Ovary (tissue), 3 donors: ENCODE data around the gene PLA2G4F.

ENCODE experiments used
- CTCF ChIP-seq, 3 donors: fragments of 450-650 bp in 2 of 3; fragments of 200-600 bp in 1 of 3; IDR thresholded peaks; one replicate each; pipeline versions ENCODE4 v1.5.1 to v1.8.0; 2016 to 2022; ENCODE audit warnings: antibody characterized with exemption in 3 of 3, mild to moderate bottlenecking in 1 of 3
- EP300 ChIP-seq: sonication (generic); formaldehyde crosslinking; IDR thresholded peaks from one replicate; pipeline ENCODE4 v1.6.1; 2017; ENCODE audit warnings: antibody characterized with exemption
- POLR2A ChIP-seq: fragments of 450-650 bp; IDR thresholded peaks from one replicate; pipeline ENCODE4 v1.6.1; 2017; ENCODE audit warnings: antibody characterized with exemption, mild to moderate bottlenecking, moderate library complexity
- donor health status: DM: no; HTN: no; CAD: no.

- TF ChIP-seq CTCF (IDR thresholded peaks at IDR 0.05): no peak
- no peak for TF ChIP-seq POLR2A
- TF ChIP-seq EP300: no peak
Measured at GRCh38 chr15:42141795-42142667, 14.4 kb downstream of the PLA2G4F start.
